PC-9 (cell line): ENCODE results near the gene KASH5.

Experiments used
- EZH2 ChIP-seq: fragments of 200-600 bp; sonication (generic); IDR thresholded peaks from 2 replicates; pipeline ENCODE4 v1.8.0; 2017; ENCODE audit warnings: antibody characterized with exemption, low read depth
- TF ChIP-seq, protein P1 (sequence below): fragments of 200-600 bp; sonication (generic); conservative IDR thresholded peaks from 2 replicates; pipeline ENCODE4 v1.6.1; 2017; ENCODE audit warnings: mixed run types, antibody characterized with exemption, mild to moderate bottlenecking, moderate library complexity

GRCh38 chr19:49428547-49429451 is 40.8 kb downstream of the KASH5 start:
- TF ChIP-seq, protein P1, sequence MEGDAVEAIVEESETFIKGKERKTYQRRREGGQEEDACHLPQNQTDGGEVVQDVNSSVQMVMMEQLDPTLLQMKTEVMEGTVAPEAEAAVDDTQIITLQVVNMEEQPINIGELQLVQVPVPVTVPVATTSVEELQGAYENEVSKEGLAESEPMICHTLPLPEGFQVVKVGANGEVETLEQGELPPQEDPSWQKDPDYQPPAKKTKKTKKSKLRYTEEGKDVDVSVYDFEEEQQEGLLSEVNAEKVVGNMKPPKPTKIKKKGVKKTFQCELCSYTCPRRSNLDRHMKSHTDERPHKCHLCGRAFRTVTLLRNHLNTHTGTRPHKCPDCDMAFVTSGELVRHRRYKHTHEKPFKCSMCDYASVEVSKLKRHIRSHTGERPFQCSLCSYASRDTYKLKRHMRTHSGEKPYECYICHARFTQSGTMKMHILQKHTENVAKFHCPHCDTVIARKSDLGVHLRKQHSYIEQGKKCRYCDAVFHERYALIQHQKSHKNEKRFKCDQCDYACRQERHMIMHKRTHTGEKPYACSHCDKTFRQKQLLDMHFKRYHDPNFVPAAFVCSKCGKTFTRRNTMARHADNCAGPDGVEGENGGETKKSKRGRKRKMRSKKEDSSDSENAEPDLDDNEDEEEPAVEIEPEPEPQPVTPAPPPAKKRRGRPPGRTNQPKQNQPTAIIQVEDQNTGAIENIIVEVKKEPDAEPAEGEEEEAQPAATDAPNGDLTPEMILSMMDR, result no peak
- TF ChIP-seq EZH2, result no peak
